SK-MEL-5 (cell line): ENCODE measurements around the gene ENOX1. TPM values are rescaled to one million over a fixed set of nuclear protein-coding genes. Genes with fewer than 3 reads are reported as not detected.
A peak's percentile ranks its signal among the peaks of the same experiment; 100 is the strongest.

Source experiments
- DNase-seq: peaks from one replicate; pipeline ENCODE4 v3.0.0-alpha.2; 2016; ENCODE audit warnings: low read depth, low spot score
- in situ Hi-C: cut with HindIII; loops from 2 replicates; pipeline ENCODE4 v1.10.0; 2016; ENCODE audit warnings: low sequenced_read_pairs, high pct_unique_total_duplicates, low pct_unique_long_range_greater_than_20kb
- total RNA-seq: library from RNA; depleted of rRNA; stranded (reverse); fragments of >200 nt; shearing (Covaris generic); gene quantifications from 2 replicates; pipeline ENCODE4 v1.2.3, GENCODE V29; 2014

Gene ENOX1
- total RNA-seq, 1 experiment from 2014 or later: 14.2 TPM

DNA sequence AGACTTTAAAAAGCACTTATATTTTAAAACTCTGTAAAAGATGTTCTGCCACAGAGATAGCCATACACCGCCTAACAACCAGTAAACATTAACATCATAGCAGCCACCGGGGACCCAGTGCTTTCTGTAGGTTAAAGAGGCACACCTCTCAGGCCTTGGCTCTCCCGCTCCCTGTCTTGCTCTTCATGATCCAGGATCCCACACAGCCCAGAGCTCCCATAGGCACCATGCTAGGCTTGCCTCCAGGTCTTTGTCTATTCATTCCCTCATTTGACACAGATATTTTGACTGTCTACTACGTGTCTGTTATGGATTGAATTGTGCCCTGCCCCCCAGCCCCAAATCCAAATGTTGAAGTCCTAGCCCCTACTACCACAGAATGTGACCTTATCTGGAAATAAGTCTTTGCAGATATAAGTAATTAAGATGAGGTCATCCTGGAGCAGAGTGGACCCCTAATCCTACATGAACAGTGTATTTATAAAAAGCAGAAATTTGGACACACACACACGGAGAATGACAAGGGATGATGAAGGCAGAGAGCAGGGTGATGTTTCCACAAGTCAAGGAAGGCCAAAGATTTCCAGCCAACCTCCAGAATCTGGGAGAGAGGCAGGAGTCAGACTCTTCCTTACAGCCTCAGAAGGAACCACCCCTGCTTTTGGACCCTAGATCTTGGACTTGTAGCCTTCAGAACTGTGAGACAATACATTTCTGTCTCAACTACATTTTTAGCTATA, 490.8 kb downstream of the ENOX1 start:
- no peak for DNase-seq
- in situ Hi-C loops: no loop called here

DNA sequence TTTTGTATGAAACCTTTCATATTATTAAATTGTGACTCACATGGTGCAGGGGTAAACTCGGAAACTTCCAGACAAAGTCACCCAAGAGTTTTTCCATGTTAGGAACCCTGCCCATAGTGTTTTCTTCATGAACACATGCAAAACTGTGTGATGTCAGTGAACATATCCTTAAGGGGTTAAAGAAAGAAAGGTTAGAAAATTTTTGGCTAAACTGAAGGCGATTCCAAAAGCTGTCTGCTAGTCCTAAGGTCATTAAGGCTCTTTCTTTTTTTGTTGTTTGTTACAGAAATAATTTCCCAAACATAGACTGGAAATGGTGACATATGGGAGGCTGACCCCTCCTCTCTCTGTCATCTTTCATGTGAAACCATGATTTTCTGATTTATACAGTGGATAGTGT, 491.5 kb downstream of the ENOX1 start:
- DNase-seq: no peak
- in situ Hi-C loops: no loop called here

DNA sequence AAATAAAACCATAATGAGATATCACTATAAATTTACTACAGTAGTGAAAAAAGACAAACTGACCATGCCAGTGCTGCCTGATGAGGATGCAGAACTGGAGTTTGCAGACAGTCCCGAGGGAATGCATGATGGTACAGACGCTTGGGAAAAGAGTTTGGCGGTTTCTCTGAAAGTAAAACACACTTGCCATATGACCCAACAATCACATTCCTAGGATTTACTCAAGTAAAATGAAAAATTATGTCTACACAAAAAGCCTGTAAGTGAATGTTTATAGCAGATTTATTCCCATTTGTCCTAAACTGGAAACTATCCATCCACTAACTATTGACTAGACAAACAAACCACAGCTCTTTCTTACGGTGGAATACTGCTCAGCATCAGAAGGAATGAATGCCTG, 492.4 kb downstream of the ENOX1 start:
- DNase-seq: no peak
- in situ Hi-C loops: no loop called here

DNA sequence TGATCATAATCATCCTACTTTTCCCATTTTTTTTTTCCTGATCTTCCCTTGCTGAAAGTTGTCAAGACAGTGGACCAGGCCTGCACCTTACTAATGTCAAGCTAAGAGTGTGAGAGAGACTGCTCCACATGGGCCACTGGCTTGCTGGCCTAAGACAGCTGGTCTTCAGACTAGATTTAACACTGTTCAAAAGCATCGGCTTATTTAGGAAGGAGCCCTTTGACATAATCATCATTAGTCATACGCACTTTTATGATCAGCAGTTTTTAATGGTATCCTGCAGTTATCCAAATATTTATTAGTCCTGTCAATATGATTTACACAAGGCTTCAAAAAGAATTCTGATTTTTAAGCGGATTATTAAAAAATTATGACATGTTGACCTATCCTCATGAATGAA, 492.8 kb downstream of the ENOX1 start:
- in situ Hi-C loops: no loop called here
- DNase-seq: no peak

DNA sequence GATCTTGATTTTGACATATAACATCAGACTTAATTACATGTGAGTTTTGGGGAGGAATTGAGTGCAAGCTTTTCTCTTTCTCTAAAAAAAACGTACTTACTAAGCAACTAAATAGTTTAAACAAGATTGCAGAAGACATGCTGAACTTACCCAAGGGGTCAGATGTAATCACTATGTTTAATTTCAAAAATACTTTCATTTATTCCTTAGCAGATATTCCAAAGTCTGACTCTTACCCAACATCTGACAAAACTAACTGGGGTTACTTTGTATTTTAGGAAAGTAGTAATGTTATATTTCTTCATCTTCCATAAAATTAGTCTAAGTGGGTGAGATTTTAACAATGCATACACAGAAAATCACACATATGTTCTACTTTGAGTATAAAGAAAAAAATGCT, 493.2 kb downstream of the ENOX1 start:
- no peak for DNase-seq
- in situ Hi-C loops: no loop called here

DNA sequence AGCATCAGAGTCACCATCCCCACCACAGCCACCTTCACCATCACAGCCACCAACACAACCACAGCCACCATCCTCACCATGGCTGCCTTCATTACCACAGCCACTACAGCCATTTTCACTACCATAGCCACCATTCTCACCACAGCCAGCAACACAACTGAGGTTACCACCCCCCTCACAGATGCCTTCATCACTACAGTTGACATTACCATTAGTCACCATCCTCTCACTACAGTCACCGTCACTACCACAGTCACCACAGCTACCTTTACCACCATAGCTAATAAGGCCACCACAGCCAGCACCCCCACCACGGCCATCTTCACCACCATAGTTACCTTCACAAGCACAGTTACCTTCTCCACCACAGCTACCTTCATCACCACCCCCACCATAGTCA, 493.8 kb downstream of the ENOX1 start:
- in situ Hi-C loops: no loop called here
- no peak for DNase-seq

GRCh38 chr13:43291287-43292060, 495.3 kb downstream of the ENOX1 start:
- in situ Hi-C loops: no loop called here

GRCh38 chr13:43289470-43290255, 497.1 kb downstream of the ENOX1 start:
- in situ Hi-C loops: no loop called here
- no peak for DNase-seq

More at GRCh38 chr13:43291287-43292060, 495.3 kb downstream of the ENOX1 start:
- DNase-seq: no peak

DNA sequence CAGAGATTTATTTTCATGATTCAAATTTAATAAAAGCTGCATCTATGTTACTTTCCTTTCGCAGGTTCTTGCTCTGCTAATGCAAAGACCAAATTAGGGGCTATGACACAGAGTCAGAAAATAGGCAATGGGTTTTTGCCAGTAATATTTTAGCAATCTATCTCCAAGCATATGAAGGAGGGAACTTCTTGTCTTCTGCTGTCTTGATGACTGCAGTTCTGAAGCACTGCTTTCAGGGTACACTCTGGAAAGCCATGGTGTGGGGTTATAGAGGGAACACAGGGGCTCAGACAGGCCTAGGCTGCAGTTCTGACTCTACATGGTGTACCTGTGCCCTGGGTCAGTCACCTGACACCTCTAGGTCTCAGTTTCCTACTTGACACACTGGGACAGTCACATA, 500.0 kb downstream of the ENOX1 start:
- in situ Hi-C loops: no loop called here
- no peak for DNase-seq

GRCh38 chr13:43285933-43286597, 500.7 kb downstream of the ENOX1 start:
- DNase-seq: peak; percentile 36
- in situ Hi-C loops: no loop called here

DNA sequence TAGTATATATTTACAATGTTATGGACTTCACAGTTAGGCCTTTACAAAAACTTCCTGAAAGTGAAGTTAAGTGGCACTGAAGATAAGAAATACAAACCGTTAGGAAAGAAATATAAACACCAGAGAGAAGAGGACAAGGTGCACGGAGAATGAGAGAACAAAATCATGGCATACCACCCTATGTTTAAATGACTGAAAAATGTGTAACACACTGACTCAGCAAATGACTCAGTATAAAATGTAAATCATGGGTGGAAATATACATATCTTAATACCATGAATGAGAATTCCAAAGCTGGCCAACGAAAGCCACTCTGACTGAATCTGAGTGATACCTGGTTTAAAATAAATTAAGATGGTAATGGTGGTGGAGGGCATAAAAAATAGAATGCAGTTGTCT, 502.6 kb downstream of the ENOX1 start:
- in situ Hi-C loops: no loop called here
- DNase-seq: no peak

- peak; percentile 38 for DNase-seq
- in situ Hi-C loops: no loop called here
Measured at GRCh38 chr13:43279696-43280095, 507.1 kb downstream of the ENOX1 start.

- no peak for DNase-seq
- in situ Hi-C loops: no loop called here
Measured at GRCh38 chr13:43278127-43278526, 508.6 kb downstream of the ENOX1 start.

DNA sequence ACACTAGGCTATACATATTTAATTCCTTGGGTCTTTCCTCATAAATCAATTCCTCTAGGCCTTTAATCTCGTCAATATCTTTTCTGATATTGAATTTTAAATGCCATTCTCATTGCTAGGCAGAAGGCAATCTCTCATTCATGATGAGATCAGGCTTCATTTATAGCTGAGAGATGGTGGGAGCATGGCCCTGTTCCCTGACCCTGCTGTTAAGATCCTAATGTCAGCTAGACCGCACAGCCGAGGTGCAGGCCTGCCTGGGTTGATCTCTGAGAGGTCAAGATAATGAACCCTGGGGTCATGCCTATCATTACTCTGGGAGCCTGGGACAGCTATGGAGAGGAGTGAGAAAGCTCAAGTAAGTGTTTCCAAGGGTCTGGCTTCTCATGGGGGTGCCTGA, 509.6 kb downstream of the ENOX1 start:
- in situ Hi-C loops: no loop called here
- DNase-seq: no peak

DNA sequence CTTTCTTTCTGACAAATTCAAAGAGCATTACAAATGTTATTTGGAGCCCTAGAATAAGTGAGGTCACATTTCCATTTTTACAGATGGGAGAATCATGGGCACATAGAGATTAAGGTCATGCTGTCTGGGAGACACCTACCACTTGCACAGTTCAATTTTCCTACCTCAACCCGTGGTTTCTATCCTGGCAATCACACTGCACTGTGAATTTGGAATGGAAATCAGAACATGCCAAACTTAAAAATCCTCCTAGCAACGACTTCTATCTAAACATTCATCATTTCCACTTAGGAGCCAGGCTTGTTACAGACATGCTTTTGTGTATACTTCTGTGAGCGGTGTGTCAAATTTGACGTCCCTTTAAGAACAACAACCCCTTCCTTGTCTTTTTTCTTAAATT, 511.9 kb downstream of the ENOX1 start:
- in situ Hi-C loops: no loop called here
- DNase-seq: no peak

GRCh38 chr13:43273362-43273761, 513.4 kb downstream of the ENOX1 start:
- in situ Hi-C loops: no loop called here
- DNase-seq: no peak

- in situ Hi-C loops: no loop called here
- no peak for DNase-seq
Measured at GRCh38 chr13:43272851-43273250, 513.9 kb downstream of the ENOX1 start.

DNA sequence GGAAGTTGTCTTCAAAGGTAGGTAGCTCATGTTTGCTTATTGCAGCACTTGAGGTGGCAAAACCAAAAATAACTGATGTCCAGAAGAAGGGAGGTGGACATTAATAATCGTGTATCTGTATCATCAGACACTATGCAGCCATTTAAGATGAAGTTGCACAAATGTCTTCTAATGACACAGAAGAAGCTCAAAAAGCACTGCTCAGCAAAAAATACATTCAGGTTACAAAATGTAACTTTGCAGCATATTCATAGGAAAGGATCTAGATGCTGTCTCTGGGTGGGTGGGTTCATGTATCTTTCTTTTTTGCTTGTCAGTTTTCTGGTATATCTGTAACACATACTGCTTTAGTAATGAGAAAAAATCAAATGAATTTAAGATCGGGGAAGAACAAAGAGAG, 515.6 kb downstream of the ENOX1 start:
- in situ Hi-C loops: no loop called here
- DNase-seq: no peak
